ENCODE results near the gene VMP1.

- TF ChIP-seq RFXANK (CRISPR knock-in tag; IDR thresholded peaks at IDR 0.05) (no peak), ZNF576 (CRISPR knock-in tag; IDR thresholded peaks at IDR 0.05) (no peak), ZNF782 (CRISPR knock-in tag; IDR thresholded peaks at IDR 0.05; ENCODE audit: borderline replicate concordance) (no peak), CTCF (CRISPR knock-in tag; IDR thresholded peaks at IDR 0.05) (no peak), NPAS2 (CRISPR knock-in tag; IDR thresholded peaks at IDR 0.05; ENCODE audit: borderline replicate concordance) (no peak), AHDC1 (CRISPR knock-in tag; IDR thresholded peaks at IDR 0.05; ENCODE audit: borderline replicate concordance) (no peak), ZSCAN21 (CRISPR knock-in tag; IDR thresholded peaks at IDR 0.05; ENCODE audit: borderline replicate concordance) (no peak), RBM39 (IDR thresholded peaks at IDR 0.05; ENCODE audit: low read depth, low read length, poor library complexity, severe bottlenecking) (no peak), YY1 (IDR thresholded peaks at IDR 0.05; ENCODE audit: insufficient read depth, insufficient replicate concordance, low read depth, low read length) (no peak)
Observed at GRCh38 chr17:59869941-59870218, 162.4 kb downstream of the VMP1 start.
